ENCODE data around the gene FOXP4. TPM values are rescaled to one million over a fixed set of nuclear protein-coding genes. Genes with fewer than 3 reads are reported as not detected.

The FOXP4 gene
- total and polyA plus RNA-seq, 2 of the 13 experiments (the other 11 are each of a cell fraction or from before 2014, with no cell fraction given), result 11.0 to 12.4 TPM

- no peak for TF ChIP-seq ZNF329 (CRISPR knock-in tag; IDR thresholded peaks at IDR 0.05; ENCODE audit: low read depth)
- no peak for TF ChIP-seq HNRNPK (IDR thresholded peaks at IDR 0.05; ENCODE audit: low read depth, low read length, poor library complexity, severe bottlenecking)
- TF ChIP-seq KIAA2018 (CRISPR knock-in tag; IDR thresholded peaks at IDR 0.05; ENCODE audit: borderline replicate concordance), result no peak
- no peak for TF ChIP-seq FOXK1 (CRISPR knock-in tag; IDR thresholded peaks at IDR 0.05; ENCODE audit: borderline replicate concordance, low read depth)
- TF ChIP-seq ZBTB7A (CRISPR knock-in tag; IDR thresholded peaks at IDR 0.05), result peak; percentile 72; the same call in 1 of the 2 replicates
- no peak for TF ChIP-seq ZNF773 (CRISPR knock-in tag; IDR thresholded peaks at IDR 0.05; ENCODE audit: borderline replicate concordance)
- no peak for TF ChIP-seq NONO (IDR thresholded peaks at IDR 0.05)
- TF ChIP-seq NONO (CRISPR knock-in tag; conservative IDR thresholded peaks at IDR 0.05), result no peak
- no peak for TF ChIP-seq RERE (CRISPR knock-in tag; IDR thresholded peaks at IDR 0.05; ENCODE audit: low read depth)
- TF ChIP-seq SALL2 (CRISPR knock-in tag; IDR thresholded peaks at IDR 0.05), result no peak
- TF ChIP-seq BRCA1 (CRISPR knock-in tag; IDR thresholded peaks at IDR 0.05), result no peak
- no peak for TF ChIP-seq ZFP1 (CRISPR knock-in tag; IDR thresholded peaks at IDR 0.05)
- no peak for TF ChIP-seq MAF1 (CRISPR knock-in tag; IDR thresholded peaks at IDR 0.05; ENCODE audit: borderline replicate concordance)
- TF ChIP-seq ZNF264 (CRISPR knock-in tag; IDR thresholded peaks at IDR 0.05), result no peak
- no peak for TF ChIP-seq MXI1 (IDR thresholded peaks at IDR 0.05; ENCODE audit: borderline replicate concordance, low read depth, low read length)
- no peak for TF ChIP-seq ZBTB3 (CRISPR knock-in tag; IDR thresholded peaks at IDR 0.05; ENCODE audit: borderline replicate concordance, low read depth)
- TF ChIP-seq PPARG (CRISPR knock-in tag; conservative IDR thresholded peaks at IDR 0.05), result no peak
- no peak for TF ChIP-seq GATAD1 (CRISPR knock-in tag; IDR thresholded peaks at IDR 0.05)
- TF ChIP-seq ZNF775 (CRISPR knock-in tag; IDR thresholded peaks at IDR 0.05; ENCODE audit: borderline replicate concordance), result no peak
Measured at GRCh38 chr6:41545247-41545702, 906 bp upstream of the FOXP4 start (continued).

Data from HepG2 (cell line).